Activated T-helper 1 cell treated with anti-CD3 and anti-CD28 coated beads, Interleukin-12 subunit alpha, Interleukin-12 subunit beta, Interleukin-2, Interleukin-4 antibody, amounts not matched to agents 30 ng/mL and 10 ng/mL and 1 ng/mL, durations not matched to agents 14 hours and 24 hours and 36 hours (primary cell): Measurements from ENCODE around the gene MCM7. TPM values are rescaled to one million over a fixed set of nuclear protein-coding genes. Genes with fewer than 3 reads are reported as not detected.

Experiments used
- DNase-seq: peaks from one replicate; pipeline ENCODE4 v3.0.0; 2021; ENCODE audit warnings: low spot score
- H3K27ac Mint-ChIP-seq: one replicate; pipeline ENCODE4 v1.8.0; 2021; ENCODE audit warnings: mild to moderate bottlenecking, mixed read lengths
- H3K27me3 Mint-ChIP-seq: one replicate; pipeline ENCODE4 v1.8.0; 2022; ENCODE audit warnings: mild to moderate bottlenecking, moderate library complexity, mixed read lengths; ENCODE audit not compliant: insufficient read depth
- H3K36me3 Mint-ChIP-seq: one replicate; pipeline ENCODE4 v1.8.0; 2021; ENCODE audit warnings: low read depth, mixed read lengths
- H3K4me1 Mint-ChIP-seq: one replicate; pipeline ENCODE4 v1.8.0; 2021; ENCODE audit warnings: low read depth, mixed read lengths
- H3K4me3 Mint-ChIP-seq: one replicate; pipeline ENCODE4 v1.8.0; 2021; ENCODE audit warnings: mild to moderate bottlenecking, moderate library complexity, mixed read lengths
- H3K9me3 Mint-ChIP-seq: one replicate; pipeline ENCODE4 v1.8.0; 2021; ENCODE audit warnings: mixed read lengths
- intact Hi-C: fragments of 100-400 bp; cut with micrococcal nuclease; formaldehyde crosslinking; loops from one replicate; pipeline ENCODE4 v1.15.1; 2024
- total RNA-seq: library from RNA; stranded (reverse); gene quantifications from 2 replicates; pipeline ENCODE4 v1.2.3, GENCODE V29; 2022

MCM7 gene
- total RNA-seq, 1 donor from 2014 or later: 447 TPM

DNA sequence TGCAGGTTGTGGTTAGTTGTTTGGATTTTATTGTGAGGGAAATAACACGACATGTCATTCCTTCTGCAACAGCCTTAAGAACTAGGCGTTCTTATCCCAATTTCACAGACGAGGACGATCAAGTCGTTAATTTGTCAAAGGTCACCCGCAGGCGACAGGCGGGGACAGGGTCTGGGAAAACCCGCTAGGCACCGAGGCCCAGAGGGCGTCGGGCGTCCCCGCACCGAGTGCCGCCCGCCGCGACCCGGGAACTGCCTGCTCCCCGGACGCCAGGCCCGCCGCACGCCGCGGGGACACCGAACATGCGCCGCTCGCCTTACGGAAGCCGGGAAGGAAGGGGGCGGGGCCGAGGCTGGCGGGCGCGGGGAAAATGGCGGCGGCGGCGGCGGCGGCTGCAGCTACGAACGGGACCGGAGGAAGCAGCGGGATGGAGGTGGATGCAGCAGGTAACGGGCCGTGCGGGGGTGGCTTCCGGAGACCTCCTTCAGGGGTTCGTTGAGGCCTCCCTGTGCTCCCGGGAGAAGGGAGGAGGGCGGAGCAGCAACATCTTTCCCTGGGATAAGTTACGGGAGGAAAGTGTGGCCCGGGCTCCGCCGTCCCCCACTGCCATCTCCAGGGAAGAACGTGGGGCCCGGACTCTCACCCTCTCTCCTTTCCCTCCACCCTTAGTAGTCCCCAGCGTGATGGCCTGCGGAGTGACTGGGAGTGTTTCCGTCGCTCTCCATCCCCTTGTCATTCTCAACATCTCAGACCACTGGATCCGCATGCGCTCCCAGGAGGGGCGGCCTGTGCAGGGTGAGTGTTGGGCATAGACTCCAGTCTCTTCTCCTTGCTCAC, 12.4 kb downstream of the MCM7 start, which contains the start of gene COPS6:
Gene COPS6 (plus strand): TSS at position 349 of the 837 bp plus-strand sequence. CDS start 22 bp downstream, at position 371.
- Mint-ChIP-seq H3K36me3 (peaks cover 42% of the 10 kb centered on the region), H3K9me3 (no peaks in the 10 kb centered on the region), H3K4me1 (peaks cover 29% of the 10 kb centered on the region), H3K27ac (peak within 1 kb of the TSS; percentile 93), H3K4me3 (peak within 1 kb of the TSS; percentile 90), H3K27me3 (peaks cover 6% of the 10 kb centered on the region)
- intact Hi-C loops: loop anchor here (1.0 to 2.0 kb wide), 6 partner anchors 8 to 170 kb away; partner anchors contain the start of genes MBLAC1, TRIM4, ZKSCAN1 and ZNF3
- peak; percentile 82 for DNase-seq

DNA sequence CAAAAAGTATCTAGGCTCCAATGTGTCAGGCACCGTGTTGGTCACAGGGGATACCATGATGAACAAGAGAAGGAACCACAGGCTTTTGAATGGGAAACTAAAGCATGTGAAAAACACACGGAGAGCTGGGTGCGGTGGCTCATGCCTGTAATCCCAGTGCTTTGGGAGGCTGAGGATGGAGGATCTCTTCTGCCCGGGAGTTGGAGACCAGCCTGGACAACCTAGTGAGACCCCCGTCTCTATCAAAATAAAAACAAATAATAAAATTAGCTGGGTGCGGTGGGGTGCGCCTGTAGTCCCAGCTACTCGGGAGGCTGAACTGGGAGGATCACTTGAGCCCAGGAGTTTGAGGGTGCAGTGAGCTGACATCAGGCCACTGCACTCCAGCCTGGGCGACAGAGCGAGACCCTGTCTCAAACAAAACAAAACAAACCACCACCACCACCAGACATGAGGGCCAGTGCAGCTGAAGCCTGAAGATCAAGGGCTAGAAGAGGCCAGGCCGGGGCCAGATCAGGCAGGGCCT, 13.0 kb downstream of the MCM7 start:
- intact Hi-C loops: loop anchor here (2.0 kb wide), 4 partner anchors 37 to 169 kb away; partner anchors contain the start of genes MBLAC1, TRIM4 and ZKSCAN1
- peak overlapping the region; percentile 93 for H3K27ac Mint-ChIP-seq
- H3K9me3 Mint-ChIP-seq: no peaks in the 10 kb centered on the region

DNA sequence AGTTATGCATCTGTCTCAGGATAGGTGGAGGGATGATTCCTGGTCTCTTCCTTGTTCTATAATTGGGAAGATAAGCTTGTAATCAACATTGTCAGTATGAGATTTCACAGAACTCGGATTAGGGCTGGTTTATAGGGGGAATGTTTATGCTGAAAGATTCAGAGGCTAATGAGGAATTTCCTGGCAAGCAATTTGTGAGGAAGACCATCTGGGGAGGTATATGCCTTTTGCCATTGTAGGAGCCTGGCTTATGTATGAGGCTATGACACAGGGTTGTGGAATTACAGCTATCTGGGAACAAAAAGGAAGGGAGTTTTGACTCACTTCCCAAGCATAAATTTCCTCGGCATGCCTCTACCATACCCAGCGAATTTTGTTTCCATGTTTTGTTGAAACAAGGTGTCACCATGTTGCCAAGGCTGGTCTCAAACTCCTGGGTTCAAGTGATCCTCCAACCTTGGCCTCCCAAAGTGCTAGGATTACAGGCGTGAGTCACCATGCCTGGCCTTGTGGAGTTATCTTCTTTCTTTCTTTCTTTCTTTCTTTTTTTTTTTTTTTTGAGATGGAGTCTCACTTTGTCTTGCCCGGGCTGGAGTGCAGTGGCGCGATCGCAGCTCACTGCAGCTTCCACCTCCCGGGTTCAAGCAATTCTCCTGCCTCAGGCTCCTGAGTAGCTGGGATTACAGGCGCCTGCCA, 14.0 kb downstream of the MCM7 start:
- Mint-ChIP-seq H3K4me3 (peak overlapping the region; percentile 47), H3K27ac (peak overlapping the region; percentile 55), H3K9me3 (no peaks in the 10 kb centered on the region), H3K4me1 (peaks cover 37% of the 10 kb centered on the region), H3K27me3 (peaks cover 6% of the 10 kb centered on the region), H3K36me3 (peaks cover 26% of the 10 kb centered on the region)
- DNase-seq: no peak
- intact Hi-C loops: no loop called here

More for the DNA sequence above, 13.0 kb downstream of the MCM7 start:
- Mint-ChIP-seq H3K4me1 (peaks cover 30% of the 10 kb centered on the region), H3K4me3 (peak overlapping the region; percentile 90), H3K36me3 (peaks cover 35% of the 10 kb centered on the region), H3K27me3 (peaks cover 6% of the 10 kb centered on the region)
- DNase-seq: no peak

DNA sequence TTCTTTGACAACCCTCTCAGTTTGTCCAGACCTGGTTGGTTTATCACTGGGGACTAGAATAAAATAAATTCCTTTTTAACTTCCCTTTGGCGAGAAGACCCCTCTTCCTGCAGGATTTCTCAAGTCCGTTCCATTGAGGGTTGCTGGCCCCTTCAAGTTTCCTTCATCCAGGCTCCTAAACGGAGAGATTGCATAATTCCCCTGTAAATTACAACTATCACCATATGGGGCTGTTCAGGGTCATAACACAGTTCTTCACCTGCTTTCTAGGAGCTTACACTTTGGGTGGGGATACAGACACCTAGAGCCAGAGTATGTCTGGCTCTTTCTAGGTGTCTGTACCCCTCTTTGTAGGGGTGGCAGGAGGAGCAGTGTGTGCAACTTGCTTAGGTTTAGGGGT, 15.7 kb downstream of the MCM7 start:
- intact Hi-C loops: no loop called here
- Mint-ChIP-seq H3K4me1 (peaks cover 34% of the 10 kb centered on the region), H3K27ac (peak overlapping the region; percentile 52), H3K36me3 (peaks cover 15% of the 10 kb centered on the region), H3K4me3 (no peak overlapping the region), H3K27me3 (peaks cover 6% of the 10 kb centered on the region), H3K9me3 (no peaks in the 10 kb centered on the region)
- no peak for DNase-seq

DNA sequence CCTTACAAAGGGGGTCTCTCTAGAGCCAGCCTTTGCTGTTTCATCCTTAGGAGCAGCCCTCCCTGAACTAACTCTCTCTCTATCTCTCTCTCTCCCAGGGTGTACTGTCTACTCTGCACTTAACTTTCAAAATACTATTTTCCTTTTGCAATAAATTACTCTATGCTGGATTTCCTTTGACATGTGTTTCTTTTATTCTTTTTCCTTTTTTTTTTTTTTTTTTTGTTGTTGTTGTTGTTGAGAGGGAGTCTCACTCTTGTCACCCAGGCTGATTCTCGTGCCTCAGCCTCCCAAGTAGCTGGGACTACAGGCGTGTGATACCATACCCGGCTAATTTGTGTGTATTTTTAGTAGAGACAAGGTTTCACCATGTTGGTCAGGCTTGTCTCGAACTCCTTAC, 18.2 kb downstream of the MCM7 start:
- Mint-ChIP-seq H3K4me1 (peaks cover 31% of the 10 kb centered on the region), H3K4me3 (peak overlapping the region; percentile 89), H3K27me3 (peaks cover 6% of the 10 kb centered on the region), H3K27ac (peak overlapping the region; percentile 92), H3K9me3 (no peaks in the 10 kb centered on the region), H3K36me3 (peaks cover 16% of the 10 kb centered on the region)
- DNase-seq: no peak
- intact Hi-C loops: loop anchor here (1.0 to 5.0 kb wide), 2 partner anchors 43 to 581 kb away; partner anchors contain the start of genes MBLAC1, ZKSCAN5 and ZNF394

DNA sequence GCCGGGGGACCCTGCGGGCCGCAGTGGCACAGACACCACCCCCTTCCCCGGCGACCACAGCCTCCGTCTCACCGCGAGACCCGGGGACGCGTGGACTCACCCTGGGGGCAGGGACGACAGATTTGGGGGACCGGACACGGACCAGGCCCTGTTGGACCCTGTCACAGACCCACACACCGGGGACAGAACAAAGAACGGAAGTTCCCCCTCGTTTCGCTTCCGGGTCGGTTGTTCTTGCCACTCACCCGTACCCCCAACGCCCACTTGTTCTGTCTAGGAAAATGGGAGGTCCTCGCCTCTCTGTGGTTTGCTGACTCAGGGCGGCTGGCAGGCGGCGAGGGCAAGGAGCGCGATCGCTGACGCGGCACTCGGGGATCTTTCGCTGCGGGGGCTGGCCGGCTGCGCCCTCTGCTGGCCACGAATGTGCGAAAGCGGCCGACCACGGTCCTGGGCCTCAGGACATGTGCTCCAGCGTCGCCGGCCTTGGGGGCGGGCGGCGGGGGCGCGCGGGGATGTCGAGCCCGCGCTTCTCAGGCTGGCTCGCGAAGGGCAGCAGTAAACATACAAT, 19.6 kb downstream of the MCM7 start, which contains the start of gene ZNF3:
Gene ZNF3 (minus strand): TSS at position 189 of the 568 bp plus-strand sequence. CDS start 4,366 bp downstream, outside the sequence.
- H3K27ac Mint-ChIP-seq: peak within 1 kb of the TSS; percentile 92
- peaks cover 22% of the 10 kb centered on the region for H3K36me3 Mint-ChIP-seq
- H3K4me1 Mint-ChIP-seq: peaks cover 31% of the 10 kb centered on the region
- H3K4me3 Mint-ChIP-seq: peak within 1 kb of the TSS; percentile 89
- intact Hi-C loops: loop anchor here (1.0 to 5.0 kb wide), 12 partner anchors 8 to 579 kb away; partner anchors contain the start of genes AP4M1, CNPY4, MBLAC1 and MCM7
- DNase-seq: peak; percentile 98
- no peaks in the 10 kb centered on the region for H3K9me3 Mint-ChIP-seq
- H3K27me3 Mint-ChIP-seq: peaks cover 4% of the 10 kb centered on the region

DNA sequence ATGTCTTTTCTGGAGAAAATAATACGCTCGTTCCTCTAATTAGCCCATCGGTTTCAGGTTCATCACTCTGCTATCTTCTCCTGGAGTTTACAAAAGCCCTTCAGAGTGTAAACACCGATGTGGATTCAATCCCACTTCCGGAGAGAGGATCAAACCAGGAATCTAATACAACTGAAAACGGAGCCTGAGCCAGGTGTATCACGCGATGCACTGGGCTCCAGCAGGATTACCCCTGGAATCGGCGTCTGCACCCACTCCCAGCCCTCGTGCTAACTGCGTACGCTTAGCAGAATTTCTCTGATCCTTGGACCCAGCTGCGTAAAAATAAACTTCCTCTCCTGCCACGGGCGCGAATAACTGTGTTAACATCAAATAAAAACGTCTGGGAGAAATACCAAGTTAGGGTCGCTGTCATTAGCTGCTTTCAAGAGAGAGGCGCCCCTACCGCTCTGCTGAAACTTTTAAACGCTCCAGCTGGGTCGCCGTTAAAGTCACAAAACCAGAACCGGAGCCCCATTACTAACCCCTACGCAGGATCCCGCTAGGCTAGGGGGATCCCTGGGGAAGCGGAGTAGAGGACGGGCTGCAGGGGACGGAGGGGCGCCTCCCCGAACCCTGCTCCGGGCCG, 20.2 kb downstream of the MCM7 start:
- DNase-seq: no peak
- peak overlapping the region; percentile 89 for H3K4me3 Mint-ChIP-seq
- no peaks in the 10 kb centered on the region for H3K9me3 Mint-ChIP-seq
- peaks cover 4% of the 10 kb centered on the region for H3K27me3 Mint-ChIP-seq
- peaks cover 28% of the 10 kb centered on the region for H3K36me3 Mint-ChIP-seq
- peaks cover 31% of the 10 kb centered on the region for H3K4me1 Mint-ChIP-seq
- intact Hi-C loops: loop anchor here (1.0 to 5.0 kb wide), 11 partner anchors 8 to 579 kb away; partner anchors contain the start of genes AP4M1, CNPY4, MCM7 and MEPCE
- peak overlapping the region; percentile 70 for H3K27ac Mint-ChIP-seq

DNA sequence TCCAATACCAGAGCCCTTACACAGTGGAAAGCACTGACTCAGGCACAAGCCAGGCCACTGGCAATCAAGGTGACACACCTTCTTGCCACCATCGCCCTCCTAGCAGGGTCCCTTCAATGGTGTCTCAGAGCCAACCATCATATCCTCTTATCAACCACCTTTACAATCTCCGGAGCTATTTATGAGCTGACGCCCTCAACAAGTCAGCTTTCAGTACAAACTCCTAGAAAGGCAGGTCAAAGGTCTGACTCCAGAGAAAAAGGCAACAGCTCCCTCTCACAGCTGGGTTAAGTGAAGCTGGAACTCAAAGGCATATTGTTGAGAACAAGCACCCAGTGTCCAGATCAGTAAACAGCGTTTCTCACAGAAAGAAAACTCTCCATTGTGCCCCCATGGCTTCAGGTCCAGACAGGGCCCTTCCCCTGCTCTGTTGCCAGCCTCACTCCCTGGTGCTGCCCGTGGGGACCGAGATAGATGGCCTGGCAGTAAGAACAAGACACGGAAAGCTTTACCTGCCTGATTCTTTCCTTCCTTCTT, 22.1 kb downstream of the MCM7 start:
- peaks cover 46% of the 10 kb centered on the region for H3K36me3 Mint-ChIP-seq
- intact Hi-C loops: no loop called here
- H3K9me3 Mint-ChIP-seq: peaks cover 4% of the 10 kb centered on the region
- DNase-seq: no peak
- peak overlapping the region; percentile 63 for H3K4me3 Mint-ChIP-seq
- no peak overlapping the region for H3K27ac Mint-ChIP-seq
- no peaks in the 10 kb centered on the region for H3K27me3 Mint-ChIP-seq
- peaks cover 31% of the 10 kb centered on the region for H3K4me1 Mint-ChIP-seq

DNA sequence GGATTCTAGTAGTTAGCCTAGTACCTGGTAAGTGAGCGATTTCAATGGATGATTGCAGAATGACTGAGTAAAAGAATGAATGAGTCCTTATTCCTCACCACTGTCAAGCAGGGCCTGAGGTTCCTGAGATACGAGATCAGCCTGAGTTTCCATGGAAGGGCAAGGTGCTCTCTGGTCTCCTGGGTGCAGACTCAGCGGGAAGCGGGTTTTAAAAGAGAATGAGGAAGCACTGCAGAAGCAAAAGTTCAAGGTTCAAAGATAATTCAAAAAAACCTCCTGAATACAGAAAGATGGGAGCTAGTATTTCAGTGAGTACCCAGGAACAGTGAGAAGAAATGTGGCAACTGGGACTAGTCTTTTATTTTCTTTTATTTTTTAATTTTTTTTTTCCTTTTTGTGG, 24.0 kb downstream of the MCM7 start:
- Mint-ChIP-seq H3K4me1 (peaks cover 20% of the 10 kb centered on the region), H3K9me3 (peaks cover 13% of the 10 kb centered on the region), H3K27me3 (no peaks in the 10 kb centered on the region), H3K4me3 (peak overlapping the region; percentile 4), H3K27ac (no peak overlapping the region), H3K36me3 (peaks cover 64% of the 10 kb centered on the region)
- no peak for DNase-seq
- intact Hi-C loops: no loop called here

DNA sequence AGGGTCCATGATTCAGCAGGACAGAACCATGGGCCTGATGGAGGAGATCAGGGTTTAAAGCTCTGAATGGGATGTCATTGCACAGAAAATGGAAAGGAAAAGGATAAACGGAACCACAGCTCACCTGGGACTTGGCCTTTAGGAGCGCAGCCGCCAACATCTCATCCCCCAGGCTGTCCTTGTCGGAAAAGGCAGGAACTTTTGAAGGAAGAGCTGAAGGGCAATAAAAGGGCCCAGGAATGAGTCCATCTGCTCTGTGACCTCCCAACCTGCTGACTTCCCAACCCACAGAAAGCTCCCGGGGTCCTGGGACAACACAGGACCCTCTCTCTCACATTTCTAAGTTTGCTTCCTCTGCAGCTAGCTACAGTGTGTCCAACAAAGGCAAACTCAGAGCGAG, 25.8 kb downstream of the MCM7 start:
- intact Hi-C loops: no loop called here
- Mint-ChIP-seq H3K27ac (no peak overlapping the region), H3K4me1 (peaks cover 5% of the 10 kb centered on the region), H3K27me3 (no peaks in the 10 kb centered on the region), H3K4me3 (no peak overlapping the region), H3K9me3 (peaks cover 31% of the 10 kb centered on the region), H3K36me3 (peaks cover 76% of the 10 kb centered on the region)
- DNase-seq: no peak

DNA sequence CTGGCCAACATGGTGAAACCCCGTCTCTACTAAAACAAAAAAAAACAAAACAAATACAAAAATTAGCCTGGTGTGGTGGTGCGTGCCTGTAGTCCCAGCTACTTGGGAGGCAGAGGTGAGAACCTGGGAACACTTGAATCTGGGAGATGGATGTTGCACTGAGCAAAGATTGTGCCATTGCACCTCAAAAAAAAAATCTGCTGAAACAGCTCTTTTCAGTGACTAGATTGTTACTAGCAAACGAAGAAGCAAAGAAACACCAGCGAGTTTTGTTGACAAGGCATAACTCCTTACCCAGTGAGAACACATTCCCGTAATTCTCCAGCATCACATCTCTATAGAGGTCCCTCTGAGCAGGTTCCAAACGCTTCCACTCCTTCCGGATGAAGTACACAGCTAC, 26.4 kb downstream of the MCM7 start:
- intact Hi-C loops: no loop called here
- Mint-ChIP-seq H3K4me3 (no peak overlapping the region), H3K27ac (no peak overlapping the region), H3K27me3 (no peaks in the 10 kb centered on the region), H3K9me3 (peaks cover 37% of the 10 kb centered on the region), H3K36me3 (peaks cover 82% of the 10 kb centered on the region), H3K4me1 (peaks cover under 1% of the 10 kb centered on the region)
- DNase-seq: no peak

DNA sequence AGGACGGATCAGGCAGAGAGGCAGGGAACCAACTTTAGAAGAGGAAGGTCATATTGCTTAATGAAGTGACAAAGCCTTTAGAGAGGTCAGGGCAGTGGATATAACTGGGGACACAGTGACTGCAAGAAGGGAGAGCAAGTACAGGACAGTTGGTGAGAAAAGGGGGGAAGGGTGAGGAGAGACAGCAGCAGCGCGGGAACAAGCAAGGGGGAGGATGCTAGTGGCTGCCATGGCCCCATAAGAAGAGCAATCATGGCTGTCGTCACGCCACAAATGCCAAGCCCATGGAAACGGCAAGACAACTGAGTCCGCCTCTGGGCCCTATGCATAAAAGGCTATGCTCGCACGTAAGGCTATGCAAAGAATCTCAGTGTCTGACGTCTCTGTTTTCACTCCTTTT, 28.7 kb downstream of the MCM7 start:
- H3K27ac Mint-ChIP-seq: no peak overlapping the region
- no peaks in the 10 kb centered on the region for H3K4me1 Mint-ChIP-seq
- H3K36me3 Mint-ChIP-seq: peaks cover 78% of the 10 kb centered on the region

More for the DNA sequence above, 28.7 kb downstream of the MCM7 start:
- H3K9me3 Mint-ChIP-seq: peaks cover 37% of the 10 kb centered on the region
- H3K27me3 Mint-ChIP-seq: no peaks in the 10 kb centered on the region
- DNase-seq: no peak
- H3K4me3 Mint-ChIP-seq: no peak overlapping the region
- intact Hi-C loops: no loop called here
